Dedifferentiated amniotic fluid mesenchymal stem cell (primary cell): Measurements from ENCODE around the gene SVIL.
"Not testable (repeated sequence)": the region's sequence is repeated elsewhere in the genome, so short reads cannot be mapped to it uniquely, and the experiment has no call there.

ENCODE experiments used
- DNase-seq: peaks from one replicate; pipeline ENCODE4 v3.0.0-alpha.2; 2016; ENCODE audit errors: extremely low spot score

Gene SVIL

DNA sequence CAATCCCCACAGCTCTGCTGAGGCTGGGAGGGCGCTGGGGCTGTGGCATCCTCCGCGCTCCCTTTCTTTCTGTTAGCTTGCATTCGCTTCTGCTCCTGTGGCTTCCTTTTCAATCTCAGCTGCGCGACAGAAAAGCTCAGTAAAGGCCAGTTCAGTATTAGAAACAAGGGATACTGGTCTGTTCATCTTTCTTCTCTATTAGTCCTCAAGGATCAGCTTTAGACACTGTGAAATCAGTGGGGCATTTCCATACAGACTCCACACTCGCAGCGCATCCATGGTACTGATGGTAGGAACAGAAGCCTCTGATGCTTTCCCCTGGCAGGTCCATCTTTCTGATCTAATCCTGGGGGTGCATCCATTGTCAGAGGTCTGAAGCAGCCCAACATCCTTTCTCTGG is 182.2 kb downstream of the SVIL start:
- no peak for DNase-seq

DNA sequence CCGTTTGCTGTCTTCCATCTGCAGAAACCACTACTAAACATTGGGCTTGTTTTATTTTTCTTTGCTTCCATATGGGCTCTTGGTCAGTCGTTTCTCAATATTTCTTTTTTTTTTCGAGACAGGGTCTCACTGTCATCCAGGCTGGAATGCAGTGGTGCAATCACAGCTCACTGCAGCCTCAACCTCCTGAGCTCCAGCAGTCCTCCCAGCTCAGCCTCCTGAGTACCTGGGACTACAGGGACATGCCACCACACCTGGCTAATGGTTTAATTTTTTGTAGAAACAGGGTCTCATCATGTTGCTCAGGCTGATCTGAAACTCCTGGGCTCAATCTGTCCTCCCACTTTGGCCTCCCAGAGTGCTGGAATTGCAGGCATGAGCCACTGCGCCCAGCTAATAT is 182.8 kb downstream of the SVIL start:
- DNase-seq: no peak

DNA sequence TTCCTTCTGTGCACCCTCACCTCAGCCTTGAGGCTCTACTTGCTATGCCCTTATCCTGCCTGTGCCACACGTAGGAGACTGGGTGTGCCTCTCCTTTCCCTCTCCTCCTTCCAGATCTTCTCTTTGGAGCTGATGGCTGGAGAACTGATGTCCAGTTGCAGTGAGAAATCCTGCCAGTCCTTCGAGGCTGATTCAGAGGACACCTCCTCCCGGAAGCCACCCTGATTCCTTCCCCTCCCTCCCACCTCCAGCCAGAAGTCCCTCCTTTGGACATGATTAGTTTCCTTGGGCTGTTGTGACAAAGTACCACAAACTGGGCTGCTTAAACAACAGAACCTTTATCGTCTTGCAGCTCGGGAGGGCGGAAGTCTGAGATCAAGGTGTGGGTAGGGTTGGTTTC is 184.4 kb downstream of the SVIL start:
- DNase-seq: no peak

DNA sequence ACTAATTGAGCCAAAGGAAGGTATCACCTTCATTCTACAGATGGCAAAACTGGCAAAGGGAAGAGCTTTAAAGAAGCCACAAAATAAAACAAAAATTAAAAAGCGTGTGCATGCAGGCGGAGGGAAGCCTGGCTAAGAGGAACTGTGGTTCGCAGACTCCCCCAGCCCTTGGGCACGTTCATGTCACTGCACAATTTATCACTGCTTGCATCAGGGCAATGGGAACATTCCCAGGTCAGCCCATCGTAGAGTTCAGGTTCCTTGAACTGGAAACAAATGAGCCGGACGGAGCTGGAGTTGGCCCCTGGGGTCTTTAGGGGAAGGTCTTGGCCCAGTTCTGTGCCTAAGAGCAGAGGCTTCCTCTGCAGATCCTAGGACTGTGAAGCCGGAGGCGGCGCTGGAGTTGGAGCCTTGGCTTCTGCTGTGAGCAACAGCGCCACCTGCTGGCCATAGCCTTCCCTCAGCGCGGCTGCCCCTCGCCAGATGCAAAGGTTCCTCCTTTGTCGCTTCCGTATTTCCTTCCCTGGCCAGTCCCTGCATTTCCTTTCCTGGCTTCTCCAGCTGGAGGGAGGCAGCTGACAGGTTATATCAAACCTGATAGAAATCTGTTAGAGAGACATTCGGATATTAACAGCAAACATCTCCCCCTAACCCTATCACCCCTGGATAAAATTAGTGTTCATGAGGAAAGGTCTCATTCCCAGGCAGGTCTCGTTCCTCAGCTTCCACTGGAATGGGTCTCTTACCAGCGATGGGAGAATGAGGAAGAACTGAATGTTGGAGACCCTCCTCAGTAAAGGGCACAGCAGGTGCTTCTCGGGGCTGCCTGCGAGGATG is 185.8 kb downstream of the SVIL start:
- peak; percentile 66 for DNase-seq

DNA sequence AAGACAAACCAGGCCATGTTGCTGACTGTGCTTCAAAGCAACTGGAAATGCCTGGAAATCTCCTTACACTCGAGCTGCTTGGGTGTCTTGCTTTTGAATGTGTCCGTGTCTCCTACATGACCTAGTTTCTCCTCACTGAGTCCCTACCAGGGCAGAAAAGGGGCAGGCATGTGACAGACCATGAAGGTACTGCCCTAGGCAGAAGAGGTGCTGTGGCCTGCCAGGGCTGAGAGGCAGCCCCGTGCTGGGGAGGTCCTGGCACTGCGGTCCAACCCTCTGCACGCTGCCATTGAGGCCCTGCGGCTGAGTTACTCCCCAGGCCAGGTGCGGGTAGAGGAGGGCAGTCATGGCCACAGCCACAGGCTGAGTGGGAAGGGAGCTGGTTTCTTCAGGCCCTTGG is 186.6 kb downstream of the SVIL start:
- DNase-seq: no peak

DNA sequence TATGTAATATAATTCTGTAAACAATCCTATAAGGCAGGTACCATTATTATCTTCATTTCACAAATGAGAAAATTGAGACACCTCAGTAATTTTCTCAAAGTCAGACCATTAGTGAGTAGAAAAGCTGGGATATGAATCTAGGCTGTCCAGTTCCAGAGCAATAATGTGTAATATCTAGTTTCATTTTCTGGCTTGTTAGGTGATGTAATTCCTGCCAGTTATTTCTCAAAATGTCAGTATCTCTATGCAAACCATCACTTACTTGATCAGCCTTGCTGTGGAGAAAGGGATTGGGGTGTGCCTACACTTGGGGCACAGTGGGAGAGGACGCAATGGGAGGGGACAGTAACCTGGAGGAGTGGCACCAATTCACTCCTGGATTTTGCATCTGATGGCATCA is 188.4 kb downstream of the SVIL start:
- DNase-seq: peak; percentile 49

DNA sequence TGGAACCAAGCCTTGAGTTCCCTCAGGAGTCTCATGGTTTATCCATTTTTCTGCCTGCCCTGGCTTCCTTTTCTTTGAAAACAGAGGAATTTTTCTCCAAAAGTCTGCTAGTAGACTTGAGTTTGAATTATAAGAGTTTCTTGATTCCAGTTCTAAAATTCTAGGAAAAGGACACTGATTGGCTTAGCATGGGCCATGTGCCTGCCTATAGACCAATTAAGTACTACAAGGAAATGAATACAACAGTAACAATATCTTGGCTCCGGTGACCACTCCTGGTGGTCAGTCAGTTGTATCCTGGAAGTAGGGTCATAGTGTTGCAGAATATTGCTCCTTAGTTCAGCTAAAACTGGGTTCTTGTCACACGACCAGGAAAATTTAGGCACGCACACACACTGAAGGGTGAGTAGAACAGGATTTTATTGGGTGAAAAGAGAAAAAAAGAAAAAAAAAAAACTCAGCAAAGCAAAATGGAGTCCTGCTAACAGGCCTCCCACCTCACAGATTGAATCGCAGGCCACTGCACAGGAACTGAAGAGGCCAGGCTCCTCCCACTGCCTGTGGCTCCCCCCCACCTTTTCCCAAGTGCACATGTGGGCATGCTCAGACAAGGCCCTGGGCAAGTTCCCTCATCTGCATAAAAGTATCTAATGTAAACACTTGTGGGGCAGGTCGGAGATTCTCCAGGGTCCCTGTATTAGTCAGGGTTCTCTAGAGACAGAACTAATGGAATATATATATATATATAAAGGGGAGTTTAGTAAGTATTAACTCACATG is 190.8 kb downstream of the SVIL start:
- no peak for DNase-seq

DNA sequence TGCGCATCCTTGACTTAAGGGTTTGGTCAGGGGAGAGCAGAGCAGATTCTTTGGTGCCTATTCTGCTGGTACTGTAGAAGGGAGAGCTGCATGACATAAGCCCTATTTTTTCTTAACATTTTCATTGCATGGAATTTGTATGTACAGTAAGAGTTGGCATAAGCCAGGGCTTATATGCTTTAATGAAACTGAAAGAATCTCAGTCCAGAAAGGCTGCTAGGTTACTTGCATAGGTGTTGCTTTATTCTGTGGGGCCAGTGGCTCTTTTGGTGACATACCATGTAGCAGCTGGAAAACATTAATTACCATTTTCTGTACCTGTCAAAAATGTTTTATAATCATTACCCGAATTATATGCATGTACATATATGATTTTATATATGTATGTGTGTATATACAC is 193.8 kb downstream of the SVIL start:
- no peak for DNase-seq

DNA sequence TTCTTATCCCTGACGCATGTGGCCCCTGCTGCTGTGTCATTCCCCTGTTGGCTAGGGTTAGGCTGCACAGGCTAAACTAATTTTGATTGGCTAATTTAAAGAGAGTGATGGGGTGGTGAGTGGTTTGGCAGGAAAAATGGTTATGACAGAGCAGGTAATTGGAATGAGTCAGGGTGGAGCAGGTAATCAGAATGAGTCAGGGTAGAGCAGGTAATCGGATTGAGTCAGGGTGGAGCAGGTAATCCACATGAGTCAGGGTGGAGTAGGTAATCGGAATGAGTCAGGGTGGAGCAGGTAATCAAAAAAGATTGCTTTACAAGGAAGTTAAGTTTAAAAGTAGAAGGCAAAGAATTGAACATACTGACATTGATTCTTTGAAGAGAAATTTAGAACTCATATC is 195.8 kb downstream of the SVIL start:
- DNase-seq: not testable (repeated sequence)

DNA sequence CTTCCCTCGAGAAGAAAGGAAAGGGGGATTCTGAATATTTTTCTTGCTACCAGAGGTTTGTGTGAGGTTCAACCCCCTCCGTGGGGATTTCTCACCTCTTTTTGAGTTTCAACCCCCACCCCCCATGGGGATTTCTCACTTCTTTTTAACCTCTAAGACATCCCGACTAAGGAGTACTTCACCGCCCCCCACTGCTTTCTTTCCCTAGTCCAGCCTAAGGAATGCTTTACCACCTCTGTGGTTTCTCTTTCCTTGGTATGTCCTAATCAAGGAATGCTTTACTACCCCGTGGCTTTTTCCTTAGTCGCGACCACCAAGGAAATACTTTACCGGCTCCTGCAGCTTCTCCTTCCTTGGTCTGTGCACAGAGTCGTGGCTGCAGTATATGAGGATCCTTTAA is 196.5 kb downstream of the SVIL start:
- no peak for DNase-seq

DNA sequence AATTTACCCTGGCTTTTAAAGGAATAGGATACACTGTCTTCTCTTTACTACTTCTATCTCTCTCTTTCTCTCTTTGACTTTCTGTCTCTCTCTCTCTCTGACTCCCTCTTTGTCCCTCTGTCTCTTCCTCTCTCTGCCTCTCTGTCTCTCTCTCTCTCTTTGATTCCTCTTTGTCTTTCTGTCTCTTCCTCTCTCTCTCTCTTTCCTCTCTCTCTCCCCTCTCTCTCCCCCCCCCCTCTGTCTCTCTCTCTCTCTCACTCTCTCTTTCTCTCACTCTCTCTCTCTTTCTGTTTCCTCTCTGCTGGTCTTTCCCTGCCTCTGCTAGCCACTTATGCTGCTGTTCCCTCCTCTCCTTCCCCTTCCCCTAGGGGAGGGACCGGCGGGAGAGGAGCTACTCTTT is 196.9 kb downstream of the SVIL start:
- DNase-seq: no peak

DNA sequence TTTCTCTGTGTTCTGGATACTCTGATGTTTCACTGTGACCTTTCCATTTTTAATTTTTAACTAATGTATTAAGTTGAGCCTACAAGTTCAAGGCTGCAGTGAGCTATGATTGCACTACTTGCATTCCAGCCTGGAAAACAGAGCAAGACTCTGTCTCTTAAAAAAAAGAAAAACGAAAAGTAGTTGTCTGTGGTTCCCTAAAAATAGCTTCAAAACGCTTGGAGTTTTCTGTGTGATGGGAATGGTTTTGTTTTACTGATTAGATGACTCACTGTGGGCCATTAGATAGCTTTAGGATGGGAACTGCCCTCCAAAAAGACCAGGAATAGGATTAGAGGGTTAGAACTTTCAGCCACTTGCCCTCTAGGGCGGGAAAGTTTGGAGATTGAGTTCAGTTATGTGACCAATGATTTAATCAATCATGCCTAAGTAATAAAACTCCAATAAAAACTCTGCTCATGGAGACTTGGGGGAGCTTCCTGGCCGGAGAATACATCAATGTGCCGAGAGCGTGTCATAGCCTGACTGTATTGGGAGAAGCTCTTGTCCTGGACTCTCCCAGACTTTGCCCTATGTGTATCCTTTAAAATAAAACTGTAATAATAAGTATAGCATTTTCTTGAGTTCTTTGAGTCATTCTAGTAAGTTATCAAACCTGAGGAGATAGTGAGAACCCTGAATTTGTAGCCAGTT is 198.8 kb downstream of the SVIL start:
- DNase-seq: peak; percentile 34

DNA sequence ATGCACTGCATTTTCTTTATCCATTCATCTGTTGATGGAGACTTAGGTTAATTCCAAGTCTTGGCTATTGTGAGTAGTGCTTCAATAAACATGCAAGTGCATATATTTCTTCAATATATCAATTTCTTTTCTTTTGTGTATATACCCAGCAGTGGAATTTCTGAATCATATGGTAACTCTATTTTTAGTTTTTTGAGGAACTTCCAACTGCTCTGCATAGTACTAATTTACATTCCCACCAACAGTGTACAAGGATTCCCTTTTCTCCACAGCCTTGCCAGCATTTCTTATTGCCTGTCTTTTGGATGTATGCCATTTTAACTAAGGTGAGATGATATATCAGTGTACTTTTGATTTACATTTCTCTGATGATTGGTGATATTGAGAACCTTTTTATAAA is 200.7 kb downstream of the SVIL start:
- DNase-seq: no peak

DNA sequence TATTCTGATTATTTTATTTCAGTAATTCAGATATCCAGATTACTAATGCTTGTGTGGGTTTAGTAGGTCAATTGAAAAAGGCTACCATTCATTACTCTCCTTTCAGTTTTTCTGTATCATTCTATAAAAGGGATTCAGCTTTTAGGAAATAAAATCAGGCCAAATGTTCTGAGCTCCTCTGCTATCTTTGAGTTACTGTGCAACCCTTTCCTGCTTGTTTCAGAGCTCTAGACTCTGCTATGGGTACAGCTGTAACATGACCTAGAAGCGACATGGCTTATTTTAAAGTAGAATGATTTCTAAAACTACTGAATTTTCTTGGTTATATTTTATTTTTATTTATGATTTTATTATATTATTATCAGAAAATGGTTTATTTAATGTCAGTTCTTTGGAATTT is 203.1 kb downstream of the SVIL start:
- DNase-seq: no peak

DNA sequence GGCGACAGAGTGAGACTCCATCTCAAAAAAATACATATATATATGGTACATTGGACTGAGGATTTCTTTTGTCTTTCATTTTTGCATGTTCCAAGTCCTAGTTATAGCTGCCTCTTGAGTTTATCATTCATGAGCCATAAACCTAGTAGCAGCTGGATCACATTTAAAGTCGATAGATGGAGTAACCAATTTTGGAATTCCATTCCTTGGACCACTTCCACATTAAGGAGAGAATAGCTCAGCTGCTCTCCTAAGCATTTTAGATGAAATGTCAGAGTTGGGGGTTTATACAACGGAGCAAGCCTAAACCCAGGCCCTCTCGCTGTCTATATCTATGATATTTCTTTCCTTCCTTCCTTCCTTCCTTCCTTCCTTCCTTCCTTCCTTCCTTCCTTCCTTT is 204.7 kb downstream of the SVIL start:
- DNase-seq: no peak

DNA sequence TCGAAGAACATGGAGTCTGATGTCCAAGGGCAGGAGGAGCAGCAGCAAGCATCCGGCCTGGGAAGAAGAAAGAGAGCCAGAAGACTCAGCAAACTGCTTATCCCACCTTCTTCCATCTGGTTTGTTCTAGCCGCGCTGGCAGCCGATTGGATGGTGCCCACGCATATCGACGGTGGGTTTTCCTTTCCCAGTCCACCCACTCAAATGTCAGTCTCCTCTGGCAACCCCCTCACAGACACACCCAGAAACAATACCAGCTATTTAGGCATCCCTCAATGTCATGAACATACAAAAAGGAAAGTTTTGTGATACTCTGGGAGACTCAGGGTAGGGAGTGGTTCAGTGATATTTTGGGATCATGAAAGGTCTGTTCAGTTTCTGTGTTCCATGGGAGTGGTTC is 206.3 kb downstream of the SVIL start:
- no peak for DNase-seq

DNA sequence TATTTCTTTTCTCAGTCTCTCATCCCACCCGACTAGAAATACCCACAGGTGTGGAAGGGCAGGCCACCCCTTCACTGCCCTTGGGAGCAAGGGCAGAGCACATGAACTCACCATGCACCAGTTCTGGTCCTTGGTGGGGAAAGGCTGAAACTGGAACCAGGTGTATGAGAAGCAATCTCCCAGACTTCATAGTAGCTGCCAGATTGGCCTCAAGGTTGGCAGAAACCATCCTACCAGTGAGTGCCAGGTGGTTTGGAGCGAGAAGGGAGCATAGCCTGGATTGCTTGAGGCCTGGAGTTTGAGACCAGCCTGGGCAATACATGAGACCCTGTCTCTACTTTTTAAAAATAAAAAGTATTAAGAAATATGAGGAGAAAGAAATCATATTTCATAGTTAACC is 207.1 kb downstream of the SVIL start:
- DNase-seq: no peak

DNA sequence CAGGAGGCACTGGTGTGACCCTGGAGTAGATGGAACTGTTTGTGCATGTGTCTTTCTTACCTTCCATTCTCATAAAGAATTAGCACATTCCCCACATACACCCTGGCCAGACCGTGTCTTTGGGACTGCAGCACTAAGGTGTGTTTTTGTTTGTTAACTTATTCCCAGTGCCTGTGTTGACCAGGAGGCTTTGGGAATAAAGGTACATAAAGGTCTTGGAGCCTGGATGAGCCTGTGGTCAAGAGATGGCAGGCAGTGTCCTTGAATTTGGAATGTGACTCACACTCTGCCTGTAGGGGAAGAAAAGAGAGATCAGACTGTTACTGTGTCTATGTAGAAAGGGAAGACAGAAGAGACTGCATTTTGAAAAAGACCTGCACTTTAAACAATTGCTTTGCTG is 208.4 kb downstream of the SVIL start:
- DNase-seq: no peak

DNA sequence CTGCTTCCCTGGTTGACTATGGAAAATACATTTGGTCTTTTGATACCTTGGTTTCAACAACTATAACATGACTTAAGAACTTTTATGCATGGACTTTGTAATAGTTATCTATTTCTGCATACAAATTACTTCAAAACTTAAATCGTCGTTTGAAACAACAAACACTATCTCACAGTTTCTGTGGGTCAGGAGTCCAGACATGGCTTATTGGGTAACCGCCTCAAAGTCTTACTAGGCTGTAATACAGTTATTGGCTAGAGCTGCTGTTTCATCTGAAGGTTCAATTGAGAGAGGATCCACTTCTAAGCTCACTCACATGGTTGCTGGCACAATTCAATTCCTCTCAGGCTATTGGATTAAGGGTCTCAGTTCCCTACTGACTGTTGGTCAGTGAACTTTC is 210.8 kb downstream of the SVIL start:
- DNase-seq: no peak

DNA sequence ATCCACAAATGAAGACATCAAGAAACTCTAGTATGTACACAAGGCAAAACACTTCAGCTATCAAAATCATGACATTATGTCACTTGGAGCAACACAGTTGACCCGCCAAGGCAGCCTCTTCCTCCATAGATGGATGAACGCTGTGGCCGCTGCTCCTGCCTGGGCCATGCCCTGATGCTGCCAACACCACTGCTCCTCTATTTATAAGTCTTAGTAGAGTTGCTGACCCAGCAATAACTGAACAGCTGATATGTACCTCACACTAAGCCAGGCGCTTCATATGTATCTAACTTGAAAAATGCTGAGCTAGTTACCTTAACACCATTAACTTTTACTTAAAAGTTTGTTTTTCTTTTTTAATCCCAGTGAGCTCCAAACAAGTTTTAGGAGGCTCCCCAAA is 214.0 kb downstream of the SVIL start:
- DNase-seq: no peak

DNA sequence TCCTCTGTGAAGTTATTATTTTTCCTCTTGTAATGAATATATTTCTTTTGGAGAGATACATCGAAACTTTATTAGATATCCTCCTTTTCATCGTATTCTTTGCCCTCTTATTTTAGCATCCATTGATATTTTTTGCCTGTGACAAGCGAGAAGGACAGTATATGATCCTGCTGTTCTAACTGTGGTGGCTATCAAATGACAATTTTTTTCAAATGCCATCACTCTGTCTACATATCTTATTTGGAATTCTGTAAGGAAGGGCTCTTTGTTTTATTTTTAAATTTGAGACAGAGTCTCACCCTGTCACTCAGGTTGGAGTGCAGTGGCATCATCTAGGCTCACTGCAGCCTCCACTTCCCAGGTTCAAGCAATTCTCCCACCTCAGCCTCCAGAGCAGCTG is 217.4 kb downstream of the SVIL start:
- DNase-seq: no peak

DNA sequence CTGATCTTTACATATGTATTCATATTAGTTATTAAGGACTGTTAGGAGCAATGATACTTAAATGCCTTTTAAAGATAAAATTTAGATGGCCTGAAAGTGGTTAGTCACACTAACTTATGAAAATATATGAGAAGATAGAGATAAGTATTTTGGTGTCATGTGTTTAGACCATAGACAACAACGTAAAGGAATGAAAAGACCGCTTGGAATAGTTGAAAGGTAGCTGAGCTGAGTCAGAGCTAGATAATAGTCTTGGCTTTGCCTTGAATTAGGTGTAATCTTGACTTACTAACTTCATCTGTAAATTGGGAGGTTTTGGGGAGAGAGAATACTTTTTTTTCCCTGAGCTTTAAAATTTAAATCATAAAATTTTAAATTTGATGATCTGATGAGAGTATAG is 218.9 kb downstream of the SVIL start:
- no peak for DNase-seq

DNA sequence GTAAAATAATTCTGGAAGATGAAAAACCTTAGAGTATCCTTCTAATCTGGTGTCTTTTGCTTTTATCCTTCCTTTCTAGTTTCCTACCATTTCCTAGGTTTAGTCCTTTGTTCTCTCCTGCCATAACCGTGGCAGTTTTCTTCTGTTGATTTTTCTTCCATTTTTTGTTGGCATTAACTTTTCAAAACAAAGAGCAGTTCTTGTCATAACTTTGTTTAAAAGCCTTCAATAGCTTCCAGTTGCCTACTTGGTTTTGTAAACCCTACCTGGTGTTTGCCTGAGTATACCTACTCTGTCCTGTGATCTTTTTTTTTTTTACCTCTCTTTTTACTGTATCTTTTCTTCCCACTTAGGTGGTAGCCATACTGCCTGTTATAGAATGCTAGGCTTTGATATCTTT is 220.3 kb downstream of the SVIL start:
- DNase-seq: no peak
